GM21529 (cell line): ENCODE results near the gene HIPK2.
A peak's percentile ranks its signal among the peaks of the same experiment; 100 is the strongest.

Experiments
- ATAC-seq: cut with Tn5 transposase; IDR thresholded peaks from one replicate; pipeline ENCODE4 v1.9.1; 2021; ENCODE audit not compliant: unreplicated experiment

HIPK2 gene

DNA sequence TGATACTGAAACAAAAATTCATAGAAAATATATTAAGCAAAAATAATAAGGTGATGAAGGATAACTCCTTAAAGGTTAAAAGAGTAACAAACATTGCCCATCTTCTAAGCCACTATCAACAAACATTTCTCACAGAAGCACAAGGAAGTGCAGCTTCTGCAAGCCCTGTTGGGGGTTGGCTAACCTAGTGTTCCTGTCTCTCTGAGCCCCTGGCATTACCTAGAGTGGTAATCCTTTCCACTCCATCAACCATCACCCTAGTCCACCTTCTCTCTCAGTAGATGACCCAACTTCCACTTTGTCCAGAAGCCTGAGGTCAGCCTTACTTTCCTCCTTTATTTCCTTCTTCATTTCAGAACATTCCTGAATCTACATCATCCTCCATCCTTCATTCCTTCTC, 59.7 kb downstream of the HIPK2 start:
- no peak for ATAC-seq

GRCh38 chr7:139716156-139716942, 61.4 kb downstream of the HIPK2 start:
- no peak for ATAC-seq

DNA sequence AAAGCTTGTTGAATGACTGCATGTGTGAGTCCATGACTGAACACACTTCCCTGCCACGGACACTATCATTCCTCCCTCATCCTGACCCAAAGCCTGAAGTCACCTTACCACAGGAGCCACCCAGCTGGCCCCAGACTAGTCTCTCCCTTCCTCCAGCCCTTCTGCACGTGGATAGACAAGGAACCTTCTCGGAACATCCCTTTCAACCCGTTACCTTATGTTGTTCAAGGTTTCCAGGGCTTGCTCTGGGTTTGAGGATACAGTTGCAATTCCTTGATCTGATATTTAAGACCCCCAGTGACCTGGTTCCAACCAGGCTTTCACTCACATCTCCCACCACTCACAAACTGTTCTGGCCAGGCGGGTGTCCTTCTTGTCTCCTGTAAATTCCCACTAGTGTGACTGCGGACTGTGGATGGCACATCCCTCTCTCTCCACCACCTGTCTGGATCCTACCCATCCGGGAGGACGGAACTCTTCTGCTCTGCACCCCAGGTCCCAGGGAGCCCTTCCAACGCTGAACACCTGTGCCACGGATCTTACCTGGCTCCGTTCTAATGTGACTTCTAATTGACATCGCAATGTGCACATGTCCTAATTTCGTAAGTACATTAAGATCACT, 62.5 kb downstream of the HIPK2 start:
- ATAC-seq, result no peak

GRCh38 chr7:139714163-139714901, 63.5 kb downstream of the HIPK2 start:
- ATAC-seq, result peak; percentile 95

- no peak for ATAC-seq
Observed at GRCh38 chr7:139713526-139714162, 64.2 kb downstream of the HIPK2 start.

DNA sequence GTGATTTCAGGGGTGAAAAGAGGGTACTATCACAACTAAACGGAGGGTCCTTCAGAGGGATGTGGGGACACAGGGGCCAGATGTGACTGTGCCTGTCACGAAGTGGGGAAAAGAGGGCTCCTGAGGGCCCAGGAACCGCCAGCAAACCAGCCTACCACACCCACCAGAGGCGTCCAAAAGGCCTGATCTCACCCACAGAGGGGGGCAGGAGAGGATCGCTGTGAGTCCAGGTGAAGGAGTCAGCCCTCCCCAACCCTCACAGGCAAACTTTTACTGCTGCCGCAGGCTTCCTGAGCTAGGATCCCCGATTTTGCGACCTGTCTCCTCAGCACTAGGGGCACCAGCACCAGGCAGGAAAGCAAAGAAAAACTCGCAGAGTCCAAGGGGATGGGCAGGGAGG, 64.7 kb downstream of the HIPK2 start:
- no peak for ATAC-seq

DNA sequence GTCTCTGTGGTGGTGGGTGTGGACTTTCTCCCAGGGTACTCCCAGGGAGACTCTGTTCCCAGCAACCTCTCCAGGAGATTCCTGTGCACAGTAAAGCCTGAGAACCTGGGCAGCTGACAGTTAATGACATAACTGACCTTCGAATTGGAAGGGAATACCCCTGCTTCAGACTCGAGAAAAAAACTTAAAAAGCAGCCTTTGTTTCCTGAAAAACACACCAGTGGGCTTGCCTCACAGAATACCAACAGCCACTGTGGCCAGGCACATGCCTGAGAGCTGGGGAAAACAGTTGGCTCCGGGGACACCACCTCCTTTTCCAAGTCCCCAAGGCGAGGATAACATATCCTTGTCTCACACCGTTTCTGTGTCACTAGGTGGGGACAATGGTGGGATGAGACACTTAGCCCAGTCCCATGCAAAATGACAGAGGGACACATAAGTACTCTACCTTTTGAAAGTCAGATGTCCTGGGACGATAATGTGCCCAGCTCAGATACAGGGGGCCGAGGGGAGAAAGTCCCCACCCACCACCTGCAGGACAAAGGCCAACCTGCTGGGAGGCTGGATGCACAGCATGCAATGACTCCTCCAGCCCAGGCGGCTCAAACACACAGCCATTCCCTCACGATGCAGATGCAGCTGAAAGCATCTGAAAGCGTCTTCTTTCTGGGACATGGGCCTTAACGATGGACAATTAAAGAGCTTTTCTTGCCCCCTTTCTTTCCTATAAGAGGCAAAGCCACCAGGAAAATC, 65.6 kb downstream of the HIPK2 start:
- ATAC-seq, result no peak

DNA sequence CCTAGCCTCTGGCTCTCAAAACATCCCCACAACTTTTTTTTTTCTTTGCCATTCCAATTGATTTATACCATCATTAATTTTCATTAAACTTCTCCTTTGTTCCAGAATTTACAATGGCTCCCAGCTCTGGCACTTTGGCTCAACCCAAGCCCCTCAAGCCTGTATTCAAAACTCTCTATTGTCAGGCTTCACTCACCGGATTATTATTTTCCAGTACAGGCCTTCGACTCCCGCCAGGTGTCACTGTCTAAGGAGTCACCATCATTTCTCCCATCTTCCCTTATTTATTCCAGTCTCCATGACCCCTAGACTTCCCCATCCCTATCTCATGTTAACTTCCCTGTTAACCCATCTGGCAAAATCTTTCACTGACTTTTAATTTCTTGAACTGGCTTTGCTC, 67.8 kb downstream of the HIPK2 start:
- no peak for ATAC-seq

DNA sequence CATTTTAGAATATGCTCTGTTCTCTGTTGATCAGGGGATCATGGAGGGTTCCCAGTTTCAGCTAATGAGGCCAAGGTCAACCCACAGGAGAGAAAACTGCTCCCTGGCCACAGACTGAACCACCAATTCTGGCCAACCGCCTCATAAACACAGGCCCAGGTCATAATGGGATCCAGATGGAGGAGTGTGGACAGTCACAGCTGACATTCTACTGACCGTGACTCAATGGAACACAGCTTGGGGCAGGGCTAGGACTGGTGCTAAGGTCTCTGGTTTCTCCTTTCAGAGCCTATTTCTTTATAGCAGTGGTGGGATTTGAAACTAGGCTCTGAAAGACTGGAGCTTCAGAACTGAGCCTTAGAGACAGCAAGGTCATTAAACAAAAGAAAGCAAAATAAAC, 68.3 kb downstream of the HIPK2 start:
- ATAC-seq, result no peak

DNA sequence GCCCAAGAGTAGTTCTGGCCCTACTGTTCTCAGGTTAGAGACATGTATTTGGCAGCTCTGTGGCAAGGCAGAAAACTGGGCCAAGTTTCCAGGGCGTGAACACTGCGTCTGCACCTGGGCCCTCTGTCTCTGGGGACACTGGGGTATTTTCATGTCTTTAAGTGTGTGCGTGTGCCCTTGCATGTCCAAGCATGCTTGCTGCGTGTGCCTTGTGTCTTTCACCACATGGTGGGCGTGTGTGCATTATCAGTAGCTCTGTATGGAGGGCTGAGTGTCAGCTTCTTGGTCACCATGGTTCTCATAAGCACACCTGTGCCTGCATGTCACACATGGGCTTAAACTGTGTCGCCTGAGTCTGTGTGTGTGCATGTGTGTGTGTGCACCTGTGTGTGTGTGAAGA, 69.3 kb downstream of the HIPK2 start:
- peak; percentile 82 for ATAC-seq

- ATAC-seq, result no peak
Observed at GRCh38 chr7:139706837-139707236, 71.0 kb downstream of the HIPK2 start.

DNA sequence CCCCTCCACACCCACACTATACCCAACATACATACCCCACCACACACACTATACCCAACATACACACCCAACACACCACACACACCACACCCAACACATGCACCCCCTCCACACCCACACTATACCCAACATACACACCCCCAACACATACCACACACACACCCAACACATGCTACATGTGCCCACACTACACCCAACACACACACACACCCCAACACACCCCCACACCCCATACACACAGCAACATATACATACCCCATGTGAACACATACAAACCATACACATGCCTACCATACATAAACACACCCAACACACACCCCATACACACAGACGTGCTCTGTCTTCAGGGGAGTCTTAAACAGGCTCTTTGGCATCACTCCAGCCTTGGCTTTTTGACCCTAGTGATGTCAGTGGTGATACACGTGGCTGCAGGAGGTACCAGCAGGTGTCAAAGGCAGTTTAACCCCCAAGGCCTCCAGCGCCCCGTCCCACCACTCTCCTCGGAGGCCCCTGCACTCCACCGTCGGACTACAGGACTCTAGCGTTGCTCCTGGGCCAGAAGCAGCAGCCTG, 73.4 kb downstream of the HIPK2 start:
- ATAC-seq, result no peak

GRCh38 chr7:139703487-139704307, 74.1 kb downstream of the HIPK2 start:
- peak; percentile 20 for ATAC-seq

- ATAC-seq, result peak; percentile 81
Observed at GRCh38 chr7:139702811-139703486, 74.8 kb downstream of the HIPK2 start.

DNA sequence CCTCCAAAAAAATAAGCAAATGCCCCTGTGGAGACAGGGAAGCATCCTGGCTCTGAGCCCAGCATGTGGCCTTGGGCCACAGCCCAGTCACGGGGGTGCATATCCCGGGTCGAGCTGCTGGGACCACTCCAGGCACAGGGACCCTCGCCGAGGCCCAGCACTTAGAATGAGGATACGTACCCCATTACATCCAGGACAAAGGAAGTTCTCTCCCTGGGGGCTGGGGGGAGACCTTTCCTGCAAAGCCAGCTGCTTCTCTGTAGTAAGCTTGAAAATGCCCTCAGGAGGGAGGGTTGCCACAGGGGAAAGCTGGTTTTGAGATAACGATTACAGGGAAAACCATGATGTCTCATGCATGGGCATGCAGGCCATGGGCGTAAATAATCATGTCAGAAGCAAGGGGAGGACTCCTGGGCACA, 75.5 kb downstream of the HIPK2 start:
- no peak for ATAC-seq

- no peak for ATAC-seq
Observed at GRCh38 chr7:139701908-139702307, 75.9 kb downstream of the HIPK2 start.

DNA sequence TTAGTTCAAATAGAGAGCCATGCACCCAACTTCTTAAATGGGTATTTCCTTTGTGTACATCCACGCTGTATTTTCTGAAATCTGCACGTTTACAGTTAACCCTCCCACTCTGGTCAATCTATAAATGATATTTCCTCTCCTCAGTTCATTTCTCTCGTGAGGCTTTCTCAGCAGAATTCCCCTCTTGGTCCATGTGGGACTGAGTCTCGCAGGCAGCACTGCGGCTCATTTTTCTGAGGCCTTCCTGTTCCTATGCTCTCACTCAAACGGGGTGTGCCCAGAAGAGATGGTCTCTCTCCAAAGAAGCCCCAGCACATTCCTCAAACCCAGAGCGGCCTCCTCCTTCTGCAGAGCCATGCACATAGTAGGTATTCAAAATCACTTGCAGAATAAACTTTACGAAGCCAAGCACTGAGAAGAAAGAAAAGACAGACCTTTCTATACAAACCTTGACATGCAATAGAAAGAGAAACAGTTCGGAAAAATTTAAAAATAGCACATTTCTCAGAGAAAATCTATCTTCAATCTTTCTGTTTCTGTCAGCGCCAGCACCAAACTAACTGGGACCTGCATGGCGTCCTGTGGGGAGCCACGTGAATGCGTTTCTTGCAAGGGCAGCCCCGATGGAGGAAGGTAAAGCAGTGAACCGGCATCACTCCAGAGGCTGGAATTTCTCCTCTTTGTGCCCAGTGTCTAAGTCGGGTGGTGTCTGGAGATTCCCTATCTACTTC, 77.1 kb downstream of the HIPK2 start:
- ATAC-seq, result no peak
